Ectodermal cell (in vitro differentiated cells): ENCODE data around the gene TMEM125.

Experiments used
- H3K27ac ChIP-seq: 2 replicates; pipeline ENCODE4 v1.7.0; 2013; ENCODE audit warnings: mild to moderate bottlenecking, low read depth, low read length; ENCODE audit not compliant: insufficient read depth, poor library complexity, severe bottlenecking
- H3K27me3 ChIP-seq: 2 replicates; pipeline ENCODE4 v1.7.0; 2013; ENCODE audit warnings: mild to moderate bottlenecking, low read length; ENCODE audit not compliant: insufficient read depth, control insufficient read depth, poor library complexity, severe bottlenecking
- H3K36me3 ChIP-seq: one replicate; pipeline ENCODE4 v1.7.0; 2013; ENCODE audit warnings: low read length; ENCODE audit not compliant: control insufficient read depth, insufficient read depth
- H3K4me1 ChIP-seq: one replicate; pipeline ENCODE4 v1.7.0; 2013; ENCODE audit warnings: low read length; ENCODE audit not compliant: control insufficient read depth, insufficient read depth
- H3K4me3 ChIP-seq: 2 replicates; pipeline ENCODE4 v1.7.0; 2013; ENCODE audit warnings: low read depth, low read length, control low read depth; ENCODE audit not compliant: insufficient read depth
- H3K9me3 ChIP-seq: 2 replicates; pipeline ENCODE4 v1.7.0; 2013; ENCODE audit warnings: mild to moderate bottlenecking, low read length, moderate library complexity; ENCODE audit not compliant: control insufficient read depth
- WGBS, 2 experiments: methylation state at CpG; one replicate each; pipeline ENCODE4 v1.1.7; 2013; ENCODE audit warnings: missing lambda C conversion rate in 2 of 2; 5-methylcytosine and 5-hydroxymethylcytosine counted together

TMEM125 gene

DNA sequence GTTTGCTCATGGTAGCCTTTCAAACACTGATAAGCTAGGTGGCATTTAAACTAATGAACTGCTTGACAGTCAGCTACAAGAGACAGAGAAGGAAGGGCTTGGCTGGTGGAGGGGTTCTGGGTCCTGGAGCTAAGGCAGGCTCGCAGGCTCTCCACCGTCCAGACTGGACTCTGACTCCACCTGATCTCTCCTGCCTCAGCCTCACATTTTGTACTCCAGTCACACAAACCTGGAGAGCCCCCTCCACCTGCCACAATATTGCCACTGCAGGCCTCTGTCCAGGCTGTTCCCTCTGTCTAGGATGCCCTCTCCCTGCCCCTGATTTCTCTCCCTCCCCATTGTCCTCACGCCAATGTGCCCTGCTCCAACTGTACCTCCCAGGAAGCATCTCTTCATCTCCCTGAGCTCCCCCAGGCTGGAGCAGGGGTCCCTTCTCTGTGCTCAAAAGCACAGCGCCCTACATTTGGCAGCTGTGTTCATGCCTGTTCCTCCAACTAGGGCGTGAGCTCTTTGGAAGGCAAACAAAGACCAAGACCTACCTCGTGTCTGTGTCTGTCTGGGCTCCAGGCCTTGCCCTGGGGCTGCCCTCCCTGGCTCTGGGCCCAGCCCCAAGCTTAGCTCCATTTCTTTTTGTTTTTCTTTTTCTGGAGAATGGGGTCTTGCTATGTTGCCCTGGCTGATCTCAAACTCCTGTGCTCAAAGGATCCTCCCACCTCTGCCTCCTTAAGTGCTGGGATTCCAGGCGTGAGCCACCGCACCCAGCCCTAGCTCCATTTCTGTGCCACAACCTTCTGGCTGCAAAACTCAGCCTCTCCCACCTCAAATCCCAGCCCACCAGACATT, 33.9 kb downstream of the TMEM125 start:
- no peaks in the 10 kb centered on the region for H3K9me3 ChIP-seq
- no peaks in the 10 kb centered on the region for H3K4me1 ChIP-seq
- no peak overlapping the region for H3K27ac ChIP-seq
- H3K36me3 ChIP-seq: no peaks in the 10 kb centered on the region
- H3K27me3 ChIP-seq: no peaks in the 10 kb centered on the region
- WGBS, 2 experiments: 91% methylated on average over 8 of the region's 8 CpGs
- H3K4me3 ChIP-seq: no peak overlapping the region

GRCh38 chr1:43304314-43304681, 34.5 kb downstream of the TMEM125 start:
- Histone ChIP-seq H3K36me3 (no peaks in the 10 kb centered on the region), H3K4me3 (no peak overlapping the region), H3K27me3 (no peaks in the 10 kb centered on the region), H3K4me1 (no peaks in the 10 kb centered on the region), H3K9me3 (no peaks in the 10 kb centered on the region), H3K27ac (no peak overlapping the region)
- 85 to 87% methylated on average over 8 of the region's 8 CpGs for WGBS, 2 experiments

DNA sequence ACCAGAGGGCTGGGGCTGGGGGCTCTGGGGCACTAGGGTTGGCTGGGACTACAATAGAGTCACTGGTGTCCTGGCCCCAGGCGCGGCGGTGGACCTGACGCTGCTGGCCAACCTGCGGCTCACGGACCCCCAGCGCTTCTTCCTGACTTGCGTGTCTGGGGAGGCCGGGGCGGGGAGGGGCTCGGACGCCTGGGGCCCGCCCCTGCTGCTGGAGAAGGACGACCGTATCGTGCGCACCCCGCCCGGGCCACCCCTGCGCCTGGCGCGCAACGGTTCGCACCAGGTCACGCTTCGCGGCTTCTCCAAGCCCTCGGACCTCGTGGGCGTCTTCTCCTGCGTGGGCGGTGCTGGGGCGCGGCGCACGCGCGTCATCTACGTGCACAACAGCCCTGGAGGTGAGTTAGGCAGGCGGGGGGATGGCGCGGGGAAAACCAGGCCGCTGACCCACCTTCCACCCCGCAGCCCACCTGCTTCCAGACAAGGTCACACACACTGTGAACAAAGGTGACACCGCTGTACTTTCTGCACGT, 35.1 kb downstream of the TMEM125 start:
- Histone ChIP-seq H3K27ac (no peak overlapping the region), H3K36me3 (no peaks in the 10 kb centered on the region), H3K4me1 (no peaks in the 10 kb centered on the region), H3K27me3 (no peaks in the 10 kb centered on the region), H3K9me3 (no peaks in the 10 kb centered on the region), H3K4me3 (no peak overlapping the region)
- WGBS, 2 experiments: 95 to 96% methylated on average over 46 of the region's 46 CpGs

- Histone ChIP-seq H3K4me1 (no peaks in the 10 kb centered on the region), H3K9me3 (no peaks in the 10 kb centered on the region)
Observed at GRCh38 chr1:43305461-43305860, 35.7 kb downstream of the TMEM125 start.

GRCh38 chr1:43305926-43306687, 36.3 kb downstream of the TMEM125 start:
- Histone ChIP-seq H3K9me3 (no peaks in the 10 kb centered on the region), H3K36me3 (no peaks in the 10 kb centered on the region), H3K27ac (no peak overlapping the region), H3K27me3 (no peaks in the 10 kb centered on the region), H3K4me1 (no peaks in the 10 kb centered on the region), H3K4me3 (no peak overlapping the region)
- WGBS, 2 experiments: 92% methylated on average over 6 of the region's 6 CpGs

More at GRCh38 chr1:43305461-43305860, 35.7 kb downstream of the TMEM125 start:
- Histone ChIP-seq H3K4me3 (no peak overlapping the region), H3K36me3 (no peaks in the 10 kb centered on the region), H3K27me3 (no peaks in the 10 kb centered on the region), H3K27ac (no peak overlapping the region)
- WGBS, 2 experiments: 90% methylated on average over 3 of the region's 3 CpGs

DNA sequence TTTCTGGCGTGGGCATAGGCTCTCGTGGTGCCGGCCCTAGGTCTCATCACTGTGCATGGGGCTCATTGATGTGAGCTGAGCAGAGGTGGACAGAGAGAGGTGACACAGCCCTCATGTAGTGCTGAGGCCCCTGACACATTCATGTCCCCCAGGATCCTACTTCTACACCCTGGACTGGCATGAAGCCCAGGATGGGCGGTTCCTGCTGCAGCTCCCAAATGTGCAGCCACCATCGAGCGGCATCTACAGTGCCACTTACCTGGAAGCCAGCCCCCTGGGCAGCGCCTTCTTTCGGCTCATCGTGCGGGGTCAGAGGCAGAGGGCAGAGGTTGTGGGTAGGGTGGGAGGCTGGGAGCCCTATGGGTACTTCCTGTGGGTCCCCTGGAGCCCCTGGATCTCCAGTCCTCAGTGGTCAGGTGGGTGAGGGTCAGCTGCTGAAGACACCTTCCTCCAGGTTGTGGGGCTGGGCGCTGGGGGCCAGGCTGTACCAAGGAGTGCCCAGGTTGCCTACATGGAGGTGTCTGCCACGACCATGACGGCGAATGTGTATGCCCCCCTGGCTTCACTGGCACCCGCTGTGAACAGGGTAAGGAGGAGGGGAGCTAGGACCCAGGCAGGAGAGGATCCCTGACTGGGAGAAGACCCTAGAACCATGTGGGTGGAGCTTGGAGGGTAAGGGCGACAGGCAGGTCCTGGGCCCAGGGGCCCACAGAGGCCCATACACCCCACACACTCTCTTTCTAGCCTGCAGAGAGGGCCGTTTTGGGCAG, 37.1 kb downstream of the TMEM125 start:
- Histone ChIP-seq H3K27ac (no peak overlapping the region), H3K27me3 (no peaks in the 10 kb centered on the region), H3K4me3 (no peak overlapping the region), H3K36me3 (no peaks in the 10 kb centered on the region), H3K9me3 (no peaks in the 10 kb centered on the region), H3K4me1 (no peaks in the 10 kb centered on the region)
- 91 to 94% methylated on average over 17 of the region's 17 CpGs for WGBS, 2 experiments

GRCh38 chr1:43307458-43308158, 37.8 kb downstream of the TMEM125 start:
- no peaks in the 10 kb centered on the region for H3K9me3 ChIP-seq
- no peaks in the 10 kb centered on the region for H3K36me3 ChIP-seq

GRCh38 chr1:43308635-43309404, 39.0 kb downstream of the TMEM125 start:
- no peaks in the 10 kb centered on the region for H3K36me3 ChIP-seq
- H3K9me3 ChIP-seq: no peaks in the 10 kb centered on the region
- 93 to 95% methylated on average over 20 of the region's 20 CpGs for WGBS, 2 experiments
- H3K27ac ChIP-seq: no peak overlapping the region
- H3K4me3 ChIP-seq: no peak overlapping the region
- no peaks in the 10 kb centered on the region for H3K4me1 ChIP-seq
- no peaks in the 10 kb centered on the region for H3K27me3 ChIP-seq

More at GRCh38 chr1:43307458-43308158, 37.8 kb downstream of the TMEM125 start:
- Histone ChIP-seq H3K4me3 (no peak overlapping the region), H3K4me1 (no peaks in the 10 kb centered on the region), H3K27ac (no peak overlapping the region), H3K27me3 (no peaks in the 10 kb centered on the region)
- WGBS, 2 experiments: 94 to 95% methylated on average over 9 of the region's 9 CpGs

DNA sequence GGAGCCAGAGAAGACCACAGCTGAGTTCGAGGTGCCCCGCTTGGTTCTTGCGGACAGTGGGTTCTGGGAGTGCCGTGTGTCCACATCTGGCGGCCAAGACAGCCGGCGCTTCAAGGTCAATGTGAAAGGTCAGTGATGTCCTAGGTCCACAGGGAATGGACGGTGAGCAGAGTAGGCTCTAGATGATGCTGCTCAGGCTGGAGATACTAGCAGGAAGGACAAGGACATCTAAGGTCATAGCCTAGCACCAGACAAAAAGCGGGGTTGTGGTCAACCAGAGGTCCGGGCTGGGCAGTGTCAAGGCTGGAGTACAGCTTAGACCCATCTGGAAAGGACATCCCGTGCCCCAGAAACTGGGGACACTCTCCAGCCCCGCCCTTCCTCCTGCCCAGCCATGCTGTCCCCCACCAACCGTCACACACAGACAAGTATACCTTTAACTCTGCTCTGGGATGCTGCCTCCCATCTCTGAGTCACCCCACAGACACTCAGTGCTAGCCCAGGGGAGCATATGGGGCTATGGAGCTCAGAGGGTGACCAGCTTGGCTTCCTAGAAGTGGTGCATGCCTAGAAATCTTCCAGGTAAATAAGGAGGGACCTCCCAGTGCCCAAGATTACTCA, 39.7 kb downstream of the TMEM125 start:
- no peaks in the 10 kb centered on the region for H3K36me3 ChIP-seq
- H3K27ac ChIP-seq: no peak overlapping the region
- no peaks in the 10 kb centered on the region for H3K9me3 ChIP-seq
- no peak overlapping the region for H3K4me3 ChIP-seq
- H3K4me1 ChIP-seq: no peaks in the 10 kb centered on the region
- WGBS, 2 experiments: 92 to 95% methylated on average over 13 of the region's 13 CpGs
- no peaks in the 10 kb centered on the region for H3K27me3 ChIP-seq
